NCI-H748 treated with DMSO at 0.1 percent for 48 hours (cell line): ENCODE results near the gene NLE1.
"Not testable (repeated sequence)": the region's sequence is repeated elsewhere in the genome, so short reads cannot be mapped to it uniquely, and the experiment has no call there.

Source experiments
- DNase-seq: peaks from one replicate; lab custom pipeline; 2025; lab: John Stamatoyannopoulos, UW

The NLE1 gene

GRCh38 chr17:35141681-35142466 lies at the start of gene NLE1:
Gene NLE1 (minus strand): TSS chr17:35142303. CDS start chr17:35142275, 28 bp downstream.
- peak; percentile 61 for DNase-seq

GRCh38 chr17:35191001-35191695 lies 49.0 kb upstream of the NLE1 start:
- no peak for DNase-seq

GRCh38 chr17:35189291-35189690 lies 47.2 kb upstream of the NLE1 start:
- DNase-seq = no peak

GRCh38 chr17:35188111-35188510 lies 46.0 kb upstream of the NLE1 start:
- DNase-seq = no peak

GRCh38 chr17:35187481-35187880 lies 45.4 kb upstream of the NLE1 start:
- no peak for DNase-seq

- no peak for DNase-seq
Observed at GRCh38 chr17:35185849-35186248, 43.7 kb upstream of the NLE1 start.

- DNase-seq = no peak
Observed at GRCh38 chr17:35184274-35184673, 42.2 kb upstream of the NLE1 start.

GRCh38 chr17:35183332-35183731 lies 41.2 kb upstream of the NLE1 start:
- DNase-seq = no peak

- not testable (repeated sequence) for DNase-seq
Observed at GRCh38 chr17:35179379-35179778, 37.3 kb upstream of the NLE1 start.

- DNase-seq = no peak
Observed at GRCh38 chr17:35176897-35177296, 34.8 kb upstream of the NLE1 start.

GRCh38 chr17:35175638-35176415 lies 33.7 kb upstream of the NLE1 start:
- DNase-seq = no peak

GRCh38 chr17:35174835-35175334 lies 32.8 kb upstream of the NLE1 start:
- no peak for DNase-seq

GRCh38 chr17:35172321-35172720 lies 30.2 kb upstream of the NLE1 start:
- DNase-seq = not testable (repeated sequence)

GRCh38 chr17:35171834-35172233 lies 29.7 kb upstream of the NLE1 start:
- no peak for DNase-seq

GRCh38 chr17:35170968-35171771 lies 29.1 kb upstream of the NLE1 start:
- no peak for DNase-seq

- no peak for DNase-seq
Observed at GRCh38 chr17:35169835-35170363, 27.8 kb upstream of the NLE1 start.

GRCh38 chr17:35167666-35168065 lies 25.6 kb upstream of the NLE1 start:
- no peak for DNase-seq

- DNase-seq = no peak
Observed at GRCh38 chr17:35167046-35167445, 24.9 kb upstream of the NLE1 start.

GRCh38 chr17:35166526-35166925 lies 24.4 kb upstream of the NLE1 start:
- DNase-seq = no peak

GRCh38 chr17:35164716-35165115 lies 22.6 kb upstream of the NLE1 start:
- DNase-seq = no peak

- no peak for DNase-seq
Observed at GRCh38 chr17:35163886-35164285, 21.8 kb upstream of the NLE1 start.
